ENCODE measurements around the gene HPSE2.
A peak's percentile ranks its signal among the peaks of the same experiment; 100 is the strongest.

Gene HPSE2

GRCh38 chr10:98675902-98676301 lies 559.8 kb downstream of the HPSE2 start:
- TF ChIP-seq, protein P1, sequence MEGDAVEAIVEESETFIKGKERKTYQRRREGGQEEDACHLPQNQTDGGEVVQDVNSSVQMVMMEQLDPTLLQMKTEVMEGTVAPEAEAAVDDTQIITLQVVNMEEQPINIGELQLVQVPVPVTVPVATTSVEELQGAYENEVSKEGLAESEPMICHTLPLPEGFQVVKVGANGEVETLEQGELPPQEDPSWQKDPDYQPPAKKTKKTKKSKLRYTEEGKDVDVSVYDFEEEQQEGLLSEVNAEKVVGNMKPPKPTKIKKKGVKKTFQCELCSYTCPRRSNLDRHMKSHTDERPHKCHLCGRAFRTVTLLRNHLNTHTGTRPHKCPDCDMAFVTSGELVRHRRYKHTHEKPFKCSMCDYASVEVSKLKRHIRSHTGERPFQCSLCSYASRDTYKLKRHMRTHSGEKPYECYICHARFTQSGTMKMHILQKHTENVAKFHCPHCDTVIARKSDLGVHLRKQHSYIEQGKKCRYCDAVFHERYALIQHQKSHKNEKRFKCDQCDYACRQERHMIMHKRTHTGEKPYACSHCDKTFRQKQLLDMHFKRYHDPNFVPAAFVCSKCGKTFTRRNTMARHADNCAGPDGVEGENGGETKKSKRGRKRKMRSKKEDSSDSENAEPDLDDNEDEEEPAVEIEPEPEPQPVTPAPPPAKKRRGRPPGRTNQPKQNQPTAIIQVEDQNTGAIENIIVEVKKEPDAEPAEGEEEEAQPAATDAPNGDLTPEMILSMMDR (IDR thresholded peaks at IDR 0.05; ENCODE audit: borderline replicate concordance, insufficient read depth, low read depth, low read length), result no peak
- no peak overlapping the region for H3K4me3 ChIP-seq (ENCODE audit: low read depth, low read length)

DNA sequence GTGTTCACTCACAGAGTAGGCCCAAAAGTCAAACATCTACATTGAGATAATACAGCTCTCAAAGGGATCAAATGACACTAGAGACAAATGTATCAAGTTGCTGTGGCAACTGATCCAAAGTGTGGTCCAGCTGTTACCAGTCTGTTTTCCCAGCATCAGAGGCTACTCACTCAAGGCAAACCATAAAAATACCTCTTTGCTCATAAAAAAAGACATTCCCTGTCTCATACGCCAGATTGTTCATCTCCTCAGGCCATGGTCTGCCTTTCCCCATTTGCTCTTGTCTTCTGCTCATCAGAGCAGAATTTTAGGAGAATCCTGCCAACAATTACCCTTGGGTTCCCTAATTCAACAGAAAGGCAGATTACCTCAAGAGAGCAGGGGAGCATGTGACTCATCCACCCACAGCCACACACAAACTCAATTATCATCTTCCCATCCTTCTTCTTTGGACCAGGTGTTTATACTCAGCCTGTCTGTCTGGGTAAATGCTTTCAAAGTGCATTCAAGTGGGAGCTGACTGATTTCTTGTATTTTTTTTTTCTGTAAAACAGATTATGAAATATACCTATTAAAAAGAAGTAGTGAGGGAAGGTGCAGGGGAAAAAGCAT lies 562.4 kb downstream of the HPSE2 start:
- TF ChIP-seq, protein P1 (IDR thresholded peaks at IDR 0.05; ENCODE audit: borderline replicate concordance, insufficient read depth, low read depth, low read length), result no peak
- no peak overlapping the region for H3K4me3 ChIP-seq (ENCODE audit: low read depth, low read length)

- TF ChIP-seq, protein P1 (IDR thresholded peaks at IDR 0.05; ENCODE audit: borderline replicate concordance, insufficient read depth, low read depth, low read length), result no peak
- H3K4me3 ChIP-seq (ENCODE audit: low read depth, low read length), result no peak overlapping the region
Measured at GRCh38 chr10:98667081-98667480, 568.6 kb downstream of the HPSE2 start.

DNA sequence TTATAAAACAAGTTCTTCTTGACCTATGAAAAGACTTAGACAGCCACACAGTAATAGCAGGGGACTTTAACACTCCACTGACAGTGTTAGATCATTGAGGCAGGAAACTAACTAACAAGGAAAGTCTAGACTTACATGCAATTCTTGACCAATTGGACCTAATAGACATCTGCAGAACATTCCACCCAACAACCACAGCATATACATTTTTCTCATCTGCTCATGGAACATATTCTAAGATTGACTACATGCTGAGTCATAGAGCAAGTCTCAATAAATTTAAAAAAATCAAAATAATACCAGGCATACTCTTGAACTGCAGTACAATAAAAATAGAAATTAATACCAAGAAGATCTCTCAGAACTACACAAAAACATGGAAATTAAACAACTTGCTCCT lies 569.4 kb downstream of the HPSE2 start:
- no peak overlapping the region for H3K4me3 ChIP-seq (ENCODE audit: low read depth, low read length)
- TF ChIP-seq, protein P1 (IDR thresholded peaks at IDR 0.05; ENCODE audit: borderline replicate concordance, insufficient read depth, low read depth, low read length), result no peak

GRCh38 chr10:98664329-98665042 lies 571.2 kb downstream of the HPSE2 start:
- TF ChIP-seq, protein P1 (IDR thresholded peaks at IDR 0.05; ENCODE audit: borderline replicate concordance, insufficient read depth, low read depth, low read length), result peak; percentile 61
- no peak overlapping the region for H3K4me3 ChIP-seq (ENCODE audit: low read depth, low read length)

DNA sequence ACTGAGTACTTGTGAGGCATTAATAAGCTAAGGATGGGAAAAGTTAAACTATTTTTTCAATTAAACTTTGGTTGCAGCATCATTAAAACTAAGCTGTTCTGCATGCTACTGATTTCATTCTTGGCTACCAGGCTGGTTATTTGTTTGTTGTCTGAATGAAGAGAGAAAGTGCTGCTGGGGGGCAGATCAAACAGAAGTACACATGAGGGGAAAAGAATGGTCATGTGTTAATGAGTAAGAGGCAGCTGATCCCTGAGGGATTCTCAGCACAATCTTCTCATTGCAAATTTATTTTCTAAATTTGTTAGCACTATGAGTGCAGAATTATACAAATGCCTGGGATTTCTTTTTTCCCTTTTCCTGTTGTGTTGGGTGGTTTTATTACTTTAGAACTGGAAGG lies 575.7 kb downstream of the HPSE2 start:
- no peak overlapping the region for H3K4me3 ChIP-seq (ENCODE audit: low read depth, low read length)

More for the DNA sequence above, 575.7 kb downstream of the HPSE2 start:
- TF ChIP-seq, protein P1 (IDR thresholded peaks at IDR 0.05; ENCODE audit: borderline replicate concordance, insufficient read depth, low read depth, low read length), result no peak
